HG03159 (cell line): ENCODE measurements around the gene DECR2.

ENCODE experiments used
- ATAC-seq: cut with Tn5 transposase; IDR thresholded peaks from one replicate; pipeline ENCODE4 v1.9.1; 2021; ENCODE audit warnings: mild to moderate bottlenecking, moderate library complexity; ENCODE audit not compliant: unreplicated experiment

Gene DECR2

DNA sequence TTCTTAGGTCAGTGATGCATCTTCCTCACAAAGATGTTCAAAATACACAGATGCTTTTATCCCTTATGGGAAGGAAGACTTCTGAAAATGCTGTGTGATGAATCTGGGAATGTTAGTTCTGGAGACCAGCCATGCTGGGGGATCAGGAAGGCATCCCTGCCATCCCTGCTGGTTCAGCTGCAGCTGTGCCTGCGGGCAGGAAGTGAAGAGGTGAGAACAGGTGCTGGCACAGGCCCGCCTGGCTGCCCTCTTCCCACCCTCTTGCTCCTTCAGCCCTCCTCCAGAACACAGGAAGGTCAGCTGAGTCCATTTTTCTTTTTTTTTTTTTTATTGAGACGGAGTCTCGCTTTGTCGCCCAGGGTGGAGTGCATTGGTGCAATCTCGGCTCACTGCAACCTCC, 38.9 kb downstream of the DECR2 start:
- ATAC-seq = no peak

DNA sequence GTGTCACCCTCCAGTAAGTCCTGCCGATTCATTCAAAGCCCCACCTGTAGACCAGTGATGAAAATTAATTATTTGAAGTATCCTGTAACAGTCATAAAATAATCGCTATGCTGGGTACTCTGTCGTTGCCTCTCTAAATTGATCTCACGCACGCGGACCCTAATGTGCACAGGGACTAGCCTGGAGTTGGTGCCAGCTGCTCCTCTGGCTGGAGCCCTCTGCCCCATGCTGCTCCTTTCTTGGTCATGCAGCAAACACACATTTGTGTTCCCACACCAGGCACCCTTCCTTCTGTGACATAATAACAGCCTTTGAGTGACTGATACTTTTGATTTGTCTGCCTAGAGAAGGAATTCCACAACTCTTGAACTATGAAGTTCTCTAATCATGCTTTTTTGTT, 39.8 kb downstream of the DECR2 start:
- ATAC-seq = no peak

DNA sequence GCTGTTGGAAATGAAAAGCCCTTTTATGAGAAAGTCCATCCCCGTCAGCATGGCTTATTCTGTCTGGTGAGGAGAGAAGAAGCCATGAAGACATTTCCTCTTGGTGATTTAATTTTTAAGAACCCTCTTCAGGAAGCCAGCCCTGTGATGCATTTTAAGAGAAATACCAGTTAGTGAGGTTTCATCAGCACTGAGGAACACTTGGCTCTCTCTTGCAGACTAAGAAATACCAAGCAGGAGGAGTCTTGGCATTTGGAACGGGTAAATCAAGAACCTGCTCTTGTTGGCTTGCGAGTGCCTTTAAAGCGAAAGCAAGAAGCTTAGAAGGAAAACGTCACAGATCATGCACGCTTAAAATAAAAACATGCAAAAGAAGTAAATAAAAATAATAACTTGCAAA, 41.3 kb downstream of the DECR2 start:
- no peak for ATAC-seq

DNA sequence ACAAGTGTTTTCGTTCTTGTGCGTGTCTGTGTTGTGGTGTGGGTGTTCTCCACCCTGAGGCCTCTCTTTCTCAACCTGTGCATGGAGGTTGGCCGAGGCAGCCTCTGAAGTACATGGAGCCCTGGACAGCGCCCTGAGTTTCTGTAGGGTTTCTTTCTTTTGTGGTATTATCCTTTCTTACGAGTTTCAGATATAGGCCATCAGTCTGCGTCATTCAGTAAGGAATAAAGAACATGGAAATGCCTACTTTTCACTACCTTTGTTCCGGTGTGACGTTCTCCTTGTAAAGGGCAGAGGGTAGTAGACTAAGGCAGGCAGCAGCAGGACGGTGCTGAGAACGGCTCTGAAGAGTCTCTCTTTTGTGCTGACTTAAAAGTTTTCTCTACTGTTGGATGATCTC, 42.3 kb downstream of the DECR2 start:
- ATAC-seq = no peak

DNA sequence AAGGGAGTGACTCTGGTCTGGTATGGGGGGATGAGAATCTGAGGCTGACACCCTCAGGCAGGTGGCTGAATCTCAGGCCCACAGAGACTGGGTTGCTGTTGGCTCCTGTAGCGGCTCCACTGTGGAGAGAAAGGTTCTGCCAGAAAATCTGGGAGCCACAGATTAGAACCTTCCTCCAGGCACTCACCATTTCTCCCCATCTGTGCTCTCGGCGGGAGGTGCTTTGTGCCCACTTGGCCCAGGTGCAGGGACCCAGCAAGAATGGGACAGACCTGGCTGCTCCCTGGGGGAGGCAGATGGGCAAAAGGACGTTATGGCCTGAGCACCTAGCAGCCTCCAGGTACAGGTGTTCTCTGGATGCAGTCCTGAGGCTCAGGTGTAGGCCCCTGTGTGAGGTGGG, 43.9 kb downstream of the DECR2 start:
- no peak for ATAC-seq

GRCh38 chr16:450385-450784, 48.7 kb downstream of the DECR2 start:
- no peak for ATAC-seq

- ATAC-seq = no peak
These were observed 49.3 kb downstream of the DECR2 start for GRCh38 chr16:450785-451512.

GRCh38 chr16:454397-454940, 52.8 kb downstream of the DECR2 start:
- no peak for ATAC-seq

DNA sequence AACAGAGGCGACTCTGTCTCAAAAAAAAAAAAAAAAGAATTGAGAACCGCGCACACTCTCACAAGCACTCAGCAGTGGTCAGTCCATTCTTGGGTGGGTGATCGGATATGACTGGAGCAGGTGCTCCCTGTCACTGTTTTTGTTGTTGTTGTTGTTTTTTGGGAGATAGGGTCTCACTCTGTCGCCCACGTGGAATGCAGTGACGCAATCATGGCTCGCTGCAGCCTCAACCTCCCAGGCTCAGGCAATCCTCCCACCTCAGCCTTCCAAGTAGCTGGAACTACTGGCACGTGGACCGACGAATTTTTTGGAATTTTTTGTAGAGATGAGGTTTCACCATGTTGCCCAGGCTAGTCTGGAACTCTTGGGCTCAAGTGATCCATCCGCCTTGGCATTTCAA, 53.8 kb downstream of the DECR2 start:
- no peak for ATAC-seq

- ATAC-seq = no peak
These were observed 55.3 kb downstream of the DECR2 start for GRCh38 chr16:456891-457483.

- no peak for ATAC-seq
These were observed 56.2 kb downstream of the DECR2 start for GRCh38 chr16:457732-458400.

- no peak for ATAC-seq
These were observed 58.1 kb downstream of the DECR2 start for GRCh38 chr16:459761-460160.

GRCh38 chr16:460787-461186, 59.1 kb downstream of the DECR2 start:
- ATAC-seq = no peak
